ENCODE results near the gene PHKG2.
"Not testable (repeated sequence)": the region's sequence is repeated elsewhere in the genome, so short reads cannot be mapped to it uniquely, and the experiment has no call there.

Gene PHKG2, protein sequence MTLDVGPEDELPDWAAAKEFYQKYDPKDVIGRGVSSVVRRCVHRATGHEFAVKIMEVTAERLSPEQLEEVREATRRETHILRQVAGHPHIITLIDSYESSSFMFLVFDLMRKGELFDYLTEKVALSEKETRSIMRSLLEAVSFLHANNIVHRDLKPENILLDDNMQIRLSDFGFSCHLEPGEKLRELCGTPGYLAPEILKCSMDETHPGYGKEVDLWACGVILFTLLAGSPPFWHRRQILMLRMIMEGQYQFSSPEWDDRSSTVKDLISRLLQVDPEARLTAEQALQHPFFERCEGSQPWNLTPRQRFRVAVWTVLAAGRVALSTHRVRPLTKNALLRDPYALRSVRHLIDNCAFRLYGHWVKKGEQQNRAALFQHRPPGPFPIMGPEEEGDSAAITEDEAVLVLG

DNA sequence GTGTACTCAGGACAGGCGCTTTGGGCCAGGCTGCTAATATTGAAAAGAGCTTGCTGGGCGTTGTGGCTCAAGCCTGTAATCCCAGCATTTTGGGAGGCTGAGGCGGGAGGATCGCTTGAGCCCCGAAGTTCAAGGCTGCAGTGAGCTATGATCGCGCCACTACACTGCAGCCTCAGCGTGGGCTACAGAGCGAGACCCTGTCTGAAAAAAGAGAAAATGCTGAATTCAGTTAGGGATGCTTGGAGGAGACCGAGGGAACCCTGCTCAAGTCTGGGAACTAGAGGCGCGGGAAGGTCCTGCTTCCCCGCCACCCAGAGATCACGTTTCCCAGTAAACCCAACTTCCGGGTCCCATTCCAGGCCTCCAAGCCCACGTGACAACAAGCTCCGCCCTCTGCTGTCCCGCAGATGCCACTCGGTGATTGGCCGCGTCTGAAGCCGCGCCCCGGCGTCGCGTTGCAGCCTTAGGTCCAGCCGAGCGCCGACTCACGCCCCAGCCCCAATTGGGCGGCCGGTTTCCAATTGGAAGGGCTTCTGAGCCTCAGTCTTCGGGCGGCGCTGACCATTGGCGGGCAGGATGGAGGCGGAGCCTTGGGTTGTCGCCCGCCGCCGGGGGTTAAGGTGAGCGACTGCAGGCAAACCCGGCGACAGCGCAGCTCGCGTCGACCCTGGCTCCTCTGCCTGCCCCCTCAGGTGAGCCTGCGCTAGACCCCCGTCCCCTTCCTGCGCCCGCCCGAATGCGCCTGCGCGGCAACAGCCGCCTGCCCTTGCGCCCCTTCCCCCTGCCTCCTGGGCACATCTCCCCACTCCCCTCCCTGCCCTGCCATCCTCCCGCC, at the start of gene PHKG2:
PHKG2 (plus strand) TSS at position 627 of the 835 bp plus-strand sequence. CDS start 396 bp downstream, outside the sequence.
- peak; percentile 93 for DNase-seq

DNA sequence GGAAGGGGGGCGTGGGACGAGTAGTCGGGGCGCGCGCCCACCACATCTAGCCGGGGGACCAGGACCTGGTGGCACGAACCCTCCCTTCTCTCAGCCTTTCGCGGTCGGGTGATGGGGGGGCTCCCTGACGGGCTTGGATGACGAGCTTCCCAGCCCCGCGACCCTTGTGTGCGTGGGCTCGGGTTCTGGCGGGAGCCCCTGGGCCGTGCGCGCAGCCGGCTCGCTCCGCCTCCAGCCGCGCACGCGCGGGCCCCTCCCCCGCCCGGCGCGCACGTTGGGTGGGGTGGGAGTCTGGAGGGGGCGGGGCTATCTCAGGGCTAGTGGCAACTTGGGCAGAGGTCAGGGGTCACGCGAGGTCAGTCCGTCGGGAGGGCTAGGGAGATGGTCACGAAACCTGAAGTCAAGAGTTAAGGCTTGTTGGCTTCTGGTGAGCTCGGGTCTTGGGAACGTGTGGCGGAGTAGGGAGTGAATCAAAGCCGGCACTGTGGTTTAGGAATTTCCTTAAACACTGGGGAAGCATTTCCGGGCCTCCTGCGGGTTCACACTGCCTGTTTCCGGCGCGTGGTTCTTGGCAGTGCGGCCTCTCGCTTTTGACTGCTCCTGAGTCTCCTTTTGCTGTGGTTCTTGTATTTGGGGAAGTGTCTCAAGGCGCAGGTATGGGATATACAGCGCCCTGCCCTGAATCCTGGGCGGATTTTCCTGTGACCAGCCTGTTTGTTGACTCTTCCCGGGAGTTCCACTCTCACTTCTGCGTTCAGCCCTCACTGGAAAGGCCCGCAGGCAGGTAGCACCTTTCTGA, 49.2 kb upstream of the PHKG2 start, which contains the start of gene SRCAP:
SRCAP (plus strand) TSS at position 356 of the 799 bp plus-strand sequence. CDS start 1,654 bp downstream, outside the sequence.
- DNase-seq, result peak; percentile 87

DNA sequence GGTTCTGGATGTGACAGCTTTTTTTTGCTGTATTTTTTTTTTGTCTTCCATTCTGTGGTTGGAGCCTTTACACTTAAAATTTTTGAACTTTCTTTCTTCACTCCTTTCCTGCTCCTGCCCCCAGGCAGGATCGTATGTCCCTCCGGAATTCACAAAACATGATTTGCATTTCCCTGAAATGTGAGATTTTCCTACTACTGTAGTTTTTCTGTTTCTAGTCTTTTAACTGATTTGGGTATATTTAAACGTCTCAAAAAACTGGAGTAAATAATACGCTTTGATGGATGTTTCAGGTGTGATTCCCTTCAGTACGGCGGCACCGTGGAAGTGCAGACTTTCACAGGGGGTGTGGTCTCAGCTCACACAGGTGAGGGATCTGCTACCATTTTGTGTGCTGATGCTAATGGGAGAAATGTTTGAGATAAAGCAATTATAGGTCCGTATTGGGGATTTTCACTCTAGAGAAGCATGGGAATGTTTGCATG, 48.6 kb upstream of the PHKG2 start:
- DNase-seq, result no peak

- DNase-seq, result no peak
These were observed 47.7 kb upstream of the PHKG2 start for GRCh38 chr16:30700491-30700890.

GRCh38 chr16:30700971-30701370, 47.3 kb upstream of the PHKG2 start:
- DNase-seq, result no peak

DNA sequence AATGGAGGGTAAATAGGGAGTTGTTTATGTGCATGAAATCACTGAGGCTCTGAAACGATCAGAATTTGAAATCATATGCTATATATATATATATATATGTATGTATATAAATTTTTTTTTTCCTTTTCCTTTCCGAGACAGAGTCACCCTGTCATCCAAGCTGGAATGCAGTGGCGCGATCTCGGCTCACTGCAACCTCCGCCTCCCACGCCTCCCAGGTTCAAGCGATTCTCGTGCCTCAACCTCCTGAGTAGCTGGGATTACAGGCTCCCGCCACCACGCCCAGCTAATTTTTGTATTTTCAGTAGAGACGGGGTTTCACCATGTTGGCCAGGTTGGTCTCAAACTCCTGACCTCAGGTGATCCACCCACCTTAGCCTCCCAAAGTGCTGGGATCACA, 45.2 kb upstream of the PHKG2 start:
- not testable (repeated sequence) for DNase-seq

DNA sequence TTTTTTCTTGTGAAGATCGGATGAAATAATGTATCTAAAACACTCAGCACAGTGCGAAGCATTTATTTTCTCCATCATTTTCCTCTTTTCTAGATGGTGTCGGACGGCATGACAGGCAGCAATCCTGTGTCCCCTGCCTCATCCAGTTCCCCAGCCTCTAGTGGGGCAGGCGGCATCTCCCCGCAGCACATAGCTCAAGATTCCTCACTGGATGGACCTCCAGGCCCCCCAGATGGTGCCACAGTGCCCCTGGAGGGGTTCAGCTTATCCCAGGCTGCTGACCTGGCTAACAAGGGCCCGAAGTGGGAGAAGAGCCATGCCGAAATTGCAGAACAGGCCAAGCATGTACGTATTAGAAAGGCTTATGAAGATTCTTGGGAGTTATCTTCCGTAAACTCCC, 44.3 kb upstream of the PHKG2 start:
- no peak for DNase-seq

DNA sequence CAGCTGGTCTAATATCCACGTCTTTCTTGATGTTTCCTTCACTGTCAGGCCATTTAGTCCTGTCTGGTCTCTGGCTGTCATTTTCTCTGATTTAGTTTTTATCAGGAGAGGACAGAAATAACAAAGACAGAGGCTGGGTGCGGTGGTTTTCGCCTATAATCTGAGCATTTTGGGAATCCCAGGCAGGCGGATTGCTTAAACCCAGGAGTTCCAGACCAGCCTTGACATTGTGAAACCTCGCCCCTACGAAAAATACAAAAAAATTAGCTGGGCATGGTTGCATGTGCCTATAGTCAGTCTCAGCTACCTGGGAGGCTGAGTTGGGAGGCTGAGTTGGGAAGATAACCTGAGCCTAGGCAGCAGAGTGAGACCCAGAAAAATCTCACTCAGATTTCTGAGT, 42.2 kb upstream of the PHKG2 start:
- no peak for DNase-seq

DNA sequence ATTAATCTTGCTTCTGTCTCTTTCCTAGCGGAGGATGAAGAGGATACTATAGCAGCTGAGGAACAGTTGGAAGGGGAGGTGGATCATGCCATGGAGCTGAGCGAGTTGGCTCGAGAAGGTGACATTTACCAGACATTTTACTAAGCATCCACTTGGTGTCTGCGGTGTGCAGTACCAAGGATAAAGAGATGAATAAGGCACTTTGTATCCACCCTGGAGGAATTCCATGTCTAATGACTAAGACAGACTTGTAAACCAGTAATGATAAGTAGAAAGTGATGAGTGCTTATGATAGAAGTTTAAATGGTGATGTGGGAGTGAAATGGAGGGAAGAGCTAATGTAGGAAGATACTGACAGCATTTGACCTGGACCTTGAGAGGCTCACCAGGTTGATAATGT, 37.3 kb upstream of the PHKG2 start:
- DNase-seq, result no peak

GRCh38 chr16:30711712-30712111, 36.5 kb upstream of the PHKG2 start:
- no peak for DNase-seq

DNA sequence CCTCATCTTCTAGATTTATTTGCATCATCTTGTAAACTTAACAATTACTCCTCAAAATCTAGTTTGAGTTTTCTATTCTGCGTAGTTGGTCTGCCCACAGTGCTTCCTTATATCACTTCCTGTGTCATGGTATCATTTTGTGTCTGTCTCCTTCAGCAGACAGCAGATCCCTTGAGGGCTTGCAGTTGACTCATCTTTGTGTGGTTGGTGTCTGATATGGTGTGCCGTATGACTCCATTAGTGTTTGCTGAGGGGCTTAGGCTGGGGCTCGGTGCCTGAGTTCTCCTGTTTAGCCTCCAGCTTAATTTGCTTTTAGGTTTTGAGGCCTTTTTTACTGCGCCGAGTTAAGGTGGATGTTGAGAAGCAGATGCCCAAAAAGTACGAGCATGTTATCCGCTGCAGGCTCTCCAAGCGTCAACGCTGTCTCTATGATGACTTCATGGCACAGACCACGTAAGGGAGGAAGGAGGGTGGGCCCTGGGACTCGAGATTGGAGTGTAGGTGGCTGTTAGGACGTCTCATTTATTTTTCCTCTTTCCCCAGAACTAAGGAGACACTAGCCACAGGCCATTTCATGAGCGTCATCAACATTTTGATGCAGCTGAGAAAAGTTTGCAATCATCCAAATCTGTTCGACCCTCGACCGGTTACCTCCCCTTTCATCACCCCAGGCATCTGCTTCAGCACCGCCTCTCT, 32.3 kb upstream of the PHKG2 start:
- DNase-seq, result no peak

DNA sequence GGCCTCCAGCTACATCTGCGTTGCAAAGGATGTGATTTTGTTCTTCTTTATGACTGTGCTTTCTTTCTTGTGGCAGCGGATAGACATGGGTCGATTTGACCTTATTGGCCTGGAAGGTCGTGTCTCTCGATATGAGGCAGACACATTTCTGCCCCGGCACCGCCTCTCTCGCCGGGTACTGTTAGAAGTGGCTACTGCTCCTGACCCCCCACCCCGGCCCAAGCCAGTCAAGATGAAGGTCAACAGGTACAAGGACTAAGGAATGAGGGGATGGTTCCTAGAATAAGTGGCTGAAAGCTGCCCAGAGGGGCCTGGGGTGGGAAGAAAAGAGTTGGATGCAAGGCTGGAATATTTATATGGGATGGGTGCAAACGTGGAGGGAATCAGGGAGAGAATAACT, 28.1 kb upstream of the PHKG2 start:
- no peak for DNase-seq

DNA sequence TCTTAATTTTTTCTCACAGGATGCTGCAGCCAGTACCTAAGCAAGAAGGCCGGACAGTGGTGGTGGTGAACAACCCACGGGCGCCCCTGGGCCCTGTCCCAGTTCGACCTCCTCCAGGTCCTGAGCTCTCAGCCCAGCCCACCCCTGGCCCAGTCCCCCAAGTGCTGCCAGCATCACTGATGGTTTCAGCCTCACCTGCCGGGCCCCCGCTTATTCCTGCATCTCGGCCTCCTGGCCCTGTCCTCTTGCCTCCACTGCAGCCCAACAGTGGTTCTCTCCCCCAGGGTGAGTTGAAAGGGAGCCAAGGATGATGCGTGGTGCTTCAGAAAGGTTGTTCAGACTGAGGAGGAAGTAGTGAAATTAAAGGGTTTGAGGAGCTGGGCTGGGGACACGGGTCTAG, 27.5 kb upstream of the PHKG2 start:
- no peak for DNase-seq

DNA sequence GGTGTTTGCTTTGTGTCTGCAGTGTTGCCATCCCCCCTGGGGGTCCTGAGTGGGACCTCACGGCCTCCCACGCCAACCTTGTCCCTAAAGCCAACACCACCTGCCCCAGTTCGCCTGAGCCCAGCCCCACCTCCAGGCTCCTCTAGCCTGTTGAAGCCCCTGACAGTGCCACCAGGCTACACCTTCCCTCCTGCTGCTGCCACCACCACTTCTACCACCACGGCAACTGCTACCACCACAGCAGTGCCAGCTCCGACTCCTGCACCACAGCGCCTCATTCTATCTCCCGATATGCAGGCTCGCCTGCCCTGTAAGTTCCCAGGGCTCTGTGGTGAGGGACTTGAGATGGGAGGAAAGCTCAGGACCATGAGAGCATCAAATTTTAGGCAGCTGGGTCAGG, 27.1 kb upstream of the PHKG2 start:
- no peak for DNase-seq

DNA sequence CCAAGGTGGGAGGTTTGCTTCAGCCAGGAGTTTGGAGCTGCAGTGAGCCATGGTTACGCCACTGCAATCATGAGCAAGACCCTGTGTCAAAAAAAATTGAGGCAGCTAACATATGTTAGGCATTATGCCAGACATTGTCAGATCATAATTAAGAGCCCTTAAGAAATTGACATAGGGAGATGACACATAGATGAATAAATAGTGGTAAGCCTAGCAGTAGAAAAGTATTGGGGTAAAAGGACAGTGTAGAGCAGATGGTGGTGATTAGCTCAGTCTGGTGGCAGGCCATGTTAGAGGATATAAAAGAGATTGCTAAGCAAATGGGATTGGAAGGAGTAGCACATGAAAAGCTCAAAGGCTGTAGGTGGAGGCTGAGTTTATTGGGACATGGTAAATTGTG, 26.6 kb upstream of the PHKG2 start:
- no peak for DNase-seq

GRCh38 chr16:30722443-30722842, 25.8 kb upstream of the PHKG2 start:
- DNase-seq, result no peak

DNA sequence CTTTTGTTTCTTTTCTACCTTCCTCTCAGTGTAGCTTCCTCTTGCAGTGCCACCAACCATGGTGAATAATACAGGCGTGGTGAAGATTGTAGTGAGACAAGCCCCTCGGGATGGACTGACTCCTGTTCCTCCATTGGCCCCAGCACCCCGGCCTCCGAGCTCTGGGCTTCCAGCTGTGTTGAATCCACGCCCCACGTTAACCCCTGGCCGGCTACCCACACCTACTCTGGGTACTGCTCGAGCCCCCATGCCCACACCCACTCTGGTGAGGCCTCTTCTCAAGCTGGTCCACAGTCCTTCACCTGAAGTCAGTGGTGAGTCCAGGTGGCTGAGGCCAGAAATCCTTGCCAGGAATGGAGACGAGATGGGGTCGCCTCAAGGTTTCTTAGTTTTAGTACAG, 25.3 kb upstream of the PHKG2 start:
- no peak for DNase-seq

DNA sequence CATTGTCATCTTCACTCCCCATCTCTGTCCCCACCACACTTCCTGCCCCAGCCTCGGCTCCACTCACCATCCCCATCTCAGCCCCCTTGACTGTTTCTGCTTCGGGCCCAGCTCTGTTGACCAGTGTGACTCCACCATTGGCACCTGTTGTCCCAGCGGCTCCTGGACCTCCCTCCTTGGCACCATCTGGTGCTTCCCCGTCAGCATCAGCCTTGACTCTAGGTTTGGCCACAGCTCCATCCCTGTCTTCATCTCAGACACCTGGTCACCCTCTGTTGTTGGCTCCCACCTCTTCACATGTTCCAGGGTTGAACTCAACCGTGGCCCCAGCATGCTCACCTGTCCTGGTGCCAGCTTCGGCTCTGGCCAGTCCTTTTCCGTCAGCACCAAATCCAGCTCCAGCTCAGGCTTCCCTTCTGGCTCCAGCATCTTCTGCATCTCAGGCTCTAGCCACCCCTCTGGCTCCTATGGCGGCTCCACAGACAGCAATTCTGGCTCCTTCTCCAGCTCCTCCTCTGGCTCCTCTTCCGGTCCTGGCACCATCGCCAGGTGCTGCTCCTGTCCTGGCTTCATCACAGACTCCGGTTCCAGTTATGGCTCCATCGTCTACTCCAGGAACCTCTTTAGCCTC, 24.4 kb upstream of the PHKG2 start:
- DNase-seq, result no peak

GRCh38 chr16:30724641-30725417, 23.4 kb upstream of the PHKG2 start:
- DNase-seq, result no peak

- no peak for DNase-seq
These were observed 22.8 kb upstream of the PHKG2 start for GRCh38 chr16:30725418-30725792.

DNA sequence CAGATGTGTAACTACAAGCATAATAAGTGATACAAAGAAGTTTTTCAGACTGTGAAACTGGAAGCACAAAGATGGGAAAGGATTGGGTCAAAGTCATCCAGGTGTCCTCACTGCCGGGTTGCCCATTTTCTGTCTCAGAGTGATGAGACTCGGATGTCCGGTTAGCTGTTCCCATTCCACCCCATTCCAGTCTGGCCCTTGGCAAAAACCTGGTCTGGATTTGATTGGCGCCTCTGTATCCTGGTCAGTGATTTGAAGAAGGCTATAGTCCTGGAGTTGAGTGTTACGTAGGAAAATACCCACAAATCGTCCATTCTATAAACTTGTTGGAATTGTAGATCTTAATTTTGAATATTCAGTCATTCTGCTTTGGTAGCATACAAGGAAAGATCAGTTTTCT, 19.9 kb upstream of the PHKG2 start:
- no peak for DNase-seq
